Endothelial cell of umbilical vein (primary cell): ENCODE results near the gene CCDC7. TPM values are rescaled to one million over a fixed set of nuclear protein-coding genes. Genes with fewer than 3 reads are reported as not detected.
"Not testable (repeated sequence)": the region's sequence is repeated elsewhere in the genome, so short reads cannot be mapped to it uniquely, and the experiment has no call there.

ENCODE experiments used
- BruUV-seq: library from RNA; stranded (reverse); fragments of 400-500 nt; replicated peaks from 2 replicates; lab custom pipeline; 2021; lab: Mats Ljungman, UMichigan
- CTCF ChIA-PET: fragments of 300-600, 350-600 bp; sonication (Branson Sonifier 250); formaldehyde crosslinking; loops from one replicate; lab custom pipeline; 2021; ENCODE audit warnings: antibody characterized with exemption, inconsistent platforms; lab: Charles Lee
- POLR2A ChIA-PET: fragments of 300-600, 350-600 bp; sonication (Branson Sonifier 250); formaldehyde crosslinking; loops from one replicate; lab custom pipeline; 2021; ENCODE audit warnings: antibody characterized with exemption, inconsistent platforms; lab: Charles Lee
- DNase-seq: peaks from one replicate; pipeline ENCODE4 v3.0.0-alpha.2; 2011; ENCODE audit warnings: low read depth, low spot score
- FAIRE-seq: peaks from 2 replicates; lab custom pipeline; 2011; peaks lifted over from hg19 to GRCh38; lab: Jason Lieb, UNC
- H2AFZ ChIP-seq: 2 replicates; pipeline ENCODE4 v1.6.0; 2012; ENCODE audit warnings: low read depth, low read length, control low read depth, inconsistent platforms
- H3K27ac ChIP-seq: 2 replicates; pipeline ENCODE4 v1.5.1; 2011; ENCODE audit warnings: low read depth, mild to moderate bottlenecking, control low read depth, low read length, moderate library complexity; ENCODE audit not compliant: insufficient read depth
- H3K27me3 ChIP-seq, 2 experiments: 2 replicates each; pipeline versions ENCODE4 v1.6.0 to v1.6.1; 2011; ENCODE audit warnings: low read length in 2 of 2, mixed read lengths in 1 of 2; ENCODE audit not compliant: control insufficient read depth in 2 of 2, insufficient read depth in 2 of 2
- H3K36me3 ChIP-seq, 2 experiments: 2 replicates in 1 of 2; 3 replicates in 1 of 2; pipeline ENCODE4 v1.5.1; 2011; ENCODE audit warnings: low read length in 2 of 2, mild to moderate bottlenecking in 1 of 2, moderate library complexity in 1 of 2; ENCODE audit not compliant: control insufficient read depth in 2 of 2, insufficient read depth in 2 of 2; ENCODE audit errors: extremely low read depth in 1 of 2
- H3K4me1 ChIP-seq: 3 replicates; pipeline ENCODE4 v1.5.1; 2011; ENCODE audit warnings: mild to moderate bottlenecking, low read length; ENCODE audit not compliant: control insufficient read depth, insufficient read depth; ENCODE audit errors: extremely low read depth
- H3K4me2 ChIP-seq: 2 replicates; pipeline ENCODE4 v1.6.1; 2011; ENCODE audit warnings: low read length, control low read depth, mixed read lengths; ENCODE audit not compliant: insufficient read depth
- H3K4me3 ChIP-seq, 3 experiments: fragments of 200-600 bp in 1 of 3; sonication (generic), shearing (Covaris generic) in 1 of 3; replicated peaks in 1 of 3; 2 replicates each; pipeline ENCODE4 v1.5.1; 2011 to 2016; ENCODE audit warnings: control low read depth in 3 of 3, low read length in 3 of 3, mild to moderate bottlenecking in 2 of 3, inconsistent platforms in 1 of 3, low read depth in 1 of 3, moderate library complexity in 1 of 3; ENCODE audit not compliant: insufficient read depth in 1 of 3
- H3K79me2 ChIP-seq: 2 replicates; pipeline ENCODE4 v1.6.0; 2012; ENCODE audit warnings: low read length, inconsistent platforms; ENCODE audit not compliant: control insufficient read depth, insufficient read depth
- H3K9ac ChIP-seq: replicated peaks from 2 replicates; pipeline ENCODE3; 2011; ENCODE audit warnings: low read length, control low read depth; ENCODE audit not compliant: insufficient read depth; ENCODE audit errors: extremely low read depth
- H3K9me1 ChIP-seq: replicated peaks from 3 replicates; pipeline ENCODE4 v1.6.0; 2011; ENCODE audit warnings: mild to moderate bottlenecking, low read length; ENCODE audit not compliant: control insufficient read depth, insufficient read depth; ENCODE audit errors: extremely low read depth
- H3K9me3 ChIP-seq: replicated peaks from 2 replicates; pipeline ENCODE4 v1.5.1; 2012; ENCODE audit warnings: low read length, inconsistent platforms; ENCODE audit not compliant: control insufficient read depth, insufficient read depth
- H4K20me1 ChIP-seq: replicated peaks from 2 replicates; pipeline ENCODE3; 2011; ENCODE audit warnings: mild to moderate bottlenecking, low read length; ENCODE audit not compliant: control insufficient read depth, insufficient read depth; ENCODE audit errors: extremely low read depth
- CTCF ChIP-seq, 2 donors: IDR thresholded peaks; 1 replicate in 1 of 2; 2 replicates in 1 of 2; pipeline ENCODE4 v1.5.1; 2011; ENCODE audit warnings: low read length in 2 of 2, mild to moderate bottlenecking in 2 of 2, moderate library complexity in 2 of 2, control low read depth in 1 of 2, inconsistent platforms in 1 of 2, low read depth in 1 of 2; ENCODE audit not compliant: insufficient read depth in 1 of 2; ENCODE audit errors: extremely low read depth in 1 of 2
- EZH2 ChIP-seq: IDR thresholded peaks from 2 replicates; pipeline ENCODE4 v1.6.1; 2012; ENCODE audit warnings: borderline replicate concordance, low read depth, mild to moderate bottlenecking, moderate library complexity, low read length, inconsistent platforms; ENCODE audit not compliant: severe bottlenecking
- FOS ChIP-seq: IDR thresholded peaks from 2 replicates; pipeline ENCODE4 v1.6.1; 2011; ENCODE audit warnings: mild to moderate bottlenecking, low read length, moderate library complexity, borderline replicate concordance; ENCODE audit not compliant: insufficient read depth
- GATA2 ChIP-seq: IDR thresholded peaks from 2 replicates; pipeline ENCODE4 v1.7.0; 2011; ENCODE audit warnings: low read depth, mild to moderate bottlenecking, moderate library complexity, mixed read lengths, low read length; ENCODE audit not compliant: insufficient read length, insufficient read depth
- JUN ChIP-seq: IDR thresholded peaks from 2 replicates; pipeline ENCODE4 v1.6.1; 2011; ENCODE audit warnings: borderline replicate concordance, low read depth; ENCODE audit not compliant: insufficient read length, insufficient read depth
- MAX ChIP-seq: IDR thresholded peaks from 2 replicates; pipeline ENCODE4 v1.6.1; 2011; ENCODE audit not compliant: insufficient read depth, insufficient read length
- MYC ChIP-seq: IDR thresholded peaks from one replicate; pipeline ENCODE4 v1.6.1; 2011; ENCODE audit warnings: mild to moderate bottlenecking, low read depth, low read length
- POLR2A ChIP-seq: IDR thresholded peaks from 2 replicates; pipeline ENCODE4 v1.6.1; 2012; ENCODE audit warnings: low read depth, mild to moderate bottlenecking, control low read depth, low read length
- POLR2AphosphoS5 ChIP-seq: IDR thresholded peaks from 2 replicates; pipeline ENCODE4 v1.6.1; 2012; ENCODE audit warnings: low read depth, mild to moderate bottlenecking, control low read depth, low read length, moderate library complexity; ENCODE audit not compliant: insufficient read depth
- dilution Hi-C: fragments of 300-500 bp; cut with MboI; formaldehyde crosslinking; loops from one replicate; pipeline ENCODE4 v1.15.0; 2019; ENCODE audit warnings: low sequenced_read_pairs; ENCODE audit not compliant: extremely low pct_ligation_motif_present
- intact Hi-C: fragments of 100-400 bp; cut with micrococcal nuclease; formaldehyde crosslinking; loops from one replicate; pipeline ENCODE4 v1.10.0; 2022
- polyA plus RNA-seq, 4 experiments: library from polyadenylated mRNA; depleted of rRNA in 3 of 4; stranded (reverse) in 3 of 4; unstranded in 1 of 4; fragments of >200 nt; gene quantifications; 2 replicates each; pipeline versions ENCODE4 v1.2.1 to v1.2.3, GENCODE V29; 2011 to 2012; ENCODE audit warnings: missing spikeins in 1 of 4
- total RNA-seq: library from RNA; stranded (reverse); gene quantifications from 2 replicates; pipeline ENCODE4 v1.2.3, GENCODE V29; 2021

The CCDC7 gene
- total and polyA plus RNA-seq, 2 donors (not counting 3 experiments of a cell fraction or from before 2014, with no cell fraction given): 0.35 to 8.2 TPM

- no peak overlapping the region for H3K4me3 ChIP-seq
- no TSS peak for BruUV-seq
- intact Hi-C loops (no loop called here), dilution Hi-C loops (no loop called here)
- H4K20me1 ChIP-seq: no peaks in the 10 kb centered on the region
- FAIRE-seq (no peak), DNase-seq (no peak)
- ChIA-PET CTCF (interaction anchor here (1.0 to 2.4 kb wide), 2 partner anchors 99 to 114 kb away, joined by 3 to 16 read pairs; no protein-coding TSS in a partner anchor), POLR2A (no interaction called here)
- no peaks in the 10 kb centered on the region for H3K27me3 ChIP-seq
- H3K79me2 ChIP-seq: peaks cover 30% of the 10 kb centered on the region
- H3K9ac ChIP-seq: no peak overlapping the region
- H3K36me3 ChIP-seq: peaks cover 15 to 50% of the 10 kb centered on the region in 2 experiments
- no peaks in the 10 kb centered on the region for H3K9me1 ChIP-seq
- TF ChIP-seq MAX: no peak
- no peak for TF ChIP-seq EZH2
- no peak for TF ChIP-seq FOS
- no peak for TF ChIP-seq POLR2A
- no peak for TF ChIP-seq GATA2
- TF ChIP-seq CTCF (IDR thresholded peaks at IDR 0.05; ENCODE audit: extremely low read depth in 1 of 2, insufficient read depth in 1 of 2, low read depth in 1 of 2, low read length in 2 of 2): no peak
- no peak for TF ChIP-seq JUN
- TF ChIP-seq MYC: no peak
- no peak for TF ChIP-seq POLR2AphosphoS5
- no peak overlapping the region for H3K27ac ChIP-seq
- H3K9me3 ChIP-seq: no peaks in the 10 kb centered on the region
- H2AFZ ChIP-seq: no peak overlapping the region
- H3K4me2 ChIP-seq: no peak overlapping the region
- no peaks in the 10 kb centered on the region for H3K4me1 ChIP-seq
Observed at GRCh38 chr10:32909456-32909855, 463.5 kb downstream of the CCDC7 start.

GRCh38 chr10:32909970-32910369, 464.0 kb downstream of the CCDC7 start:
- H2AFZ ChIP-seq, FAIRE-seq, DNase-seq, BruUV-seq, H3K27ac ChIP-seq, H4K20me1 ChIP-seq, H3K9ac ChIP-seq, H3K9me1 ChIP-seq, dilution Hi-C loops, POLR2A ChIA-PET, H3K9me3 ChIP-seq, H3K4me1 ChIP-seq, H3K27me3 ChIP-seq, H3K4me2 ChIP-seq, H3K4me3 ChIP-seq, intact Hi-C loops: not testable (repeated sequence)
- peaks cover 15 to 50% of the 10 kb centered on the region in 2 experiments for H3K36me3 ChIP-seq
- H3K79me2 ChIP-seq: peaks cover 35% of the 10 kb centered on the region
- CTCF ChIA-PET: interaction anchor here (1.0 to 2.4 kb wide), 2 partner anchors 99 to 114 kb away, joined by 3 to 16 read pairs; no protein-coding TSS in a partner anchor
